ENCODE measurements around the gene SLC35A5. TPM values are rescaled to one million over a fixed set of nuclear protein-coding genes. Genes with fewer than 3 reads are reported as not detected.

Gene SLC35A5
- total and polyA plus RNA-seq, 2 of the 8 experiments (the other 6 are each of a cell fraction or from before 2014, with no cell fraction given) = 36.5 to 38.6 TPM

DNA sequence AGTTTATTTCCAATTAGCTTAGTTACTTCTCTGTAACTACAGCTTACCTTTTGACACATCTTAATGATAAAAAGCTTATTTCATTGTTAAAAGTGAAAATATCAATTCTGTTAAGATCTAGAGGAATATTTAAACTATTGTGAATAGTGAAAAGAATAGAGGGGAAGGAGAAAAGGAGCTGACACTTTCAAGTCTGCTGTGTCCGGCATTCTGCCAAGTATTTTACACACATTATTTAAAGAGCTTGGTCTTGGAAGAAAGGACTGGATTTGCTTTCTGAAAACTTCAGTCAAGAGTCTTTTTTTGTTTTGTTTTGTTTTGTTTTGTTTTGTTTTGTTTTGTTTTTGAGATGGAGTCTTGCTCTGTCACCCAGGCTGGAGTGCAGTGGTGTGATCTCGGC, 44.3 kb downstream of the SLC35A5 start:
- Histone ChIP-seq H3K23me2 (ENCODE audit: low read depth, low read length) (no peaks in the 10 kb centered on the region), H3K4ac (replicated peaks; ENCODE audit: insufficient read length, low read depth, low read length) (no peak overlapping the region), H3K56ac (replicated peaks; ENCODE audit: insufficient read length, low read depth, low read length) (no peak overlapping the region), H2BK12ac (ENCODE audit: low read depth, low read length) (no peak overlapping the region), H3K79me1 (ENCODE audit: low read depth, low read length) (no peaks in the 10 kb centered on the region), H3K4me2 (ENCODE audit: insufficient read depth in 1 of 2, low read depth in 2 of 2, low read length in 2 of 2) (no peak overlapping the region), H4K20me1 (replicated peaks in 1 of 2; ENCODE audit: control insufficient read depth in 1 of 2, insufficient read depth in 2 of 2, low read length in 2 of 2) (no peaks in the 10 kb centered on the region), H2AFZ (ENCODE audit: low read length) (no peak overlapping the region), H2BK120ac (replicated peaks; ENCODE audit: low read depth, low read length) (no peak overlapping the region), H3K27me3 (replicated peaks in 1 of 4; ENCODE audit: control insufficient read depth in 3 of 4, extremely low read depth in 1 of 4, insufficient read depth in 3 of 4, low read length in 3 of 4) (no peaks in the 10 kb centered on the region), H3K23ac (ENCODE audit: insufficient read length) (no peak overlapping the region), H3K18ac (ENCODE audit: extremely low read depth, low read length) (no peak overlapping the region), H3K9ac (replicated peaks in 1 of 4; ENCODE audit: extremely low read depth in 1 of 4, low read depth in 3 of 4, low read length in 3 of 4) (no peak overlapping the region), H3K9me3 (ENCODE audit: insufficient read depth in 2 of 2, low read depth in 1 of 2, low read length in 1 of 2) (no peaks in the 10 kb centered on the region), H2BK20ac (ENCODE audit: low read length) (no peak overlapping the region), H2AK5ac (ENCODE audit: low read depth, low read length) (no peak overlapping the region), H4K8ac (ENCODE audit: extremely low read depth, insufficient read depth, low read length) (no peak overlapping the region), H3K14ac (ENCODE audit: insufficient read length) (no peak overlapping the region), H2BK5ac (ENCODE audit: low read depth, low read length) (no peak overlapping the region), H4K91ac (replicated peaks; ENCODE audit: insufficient read length, low read length) (no peak overlapping the region), H3K4me1 (replicated peaks in 1 of 4; ENCODE audit: control insufficient read depth in 3 of 4, insufficient read depth in 4 of 4, low read length in 3 of 4) (no peaks in the 10 kb centered on the region), H3K36me3 (ENCODE audit: control insufficient read depth in 2 of 4, insufficient read depth in 4 of 4, low read length in 3 of 4) (no peaks in the 10 kb centered on the region), H4K5ac (ENCODE audit: insufficient read length, low read depth, low read length) (no peak overlapping the region), H2BK15ac (ENCODE audit: low read length) (no peak overlapping the region), H3K27ac (ENCODE audit: low read depth, low read length) (no peak overlapping the region), H3K79me2 (ENCODE audit: control insufficient read depth in 1 of 2, insufficient read depth in 2 of 2, low read length in 2 of 2) (no peaks in the 10 kb centered on the region), H3K4me3 (ENCODE audit: extremely low read depth in 1 of 4, insufficient read depth in 2 of 4, low read depth in 3 of 4, low read length in 4 of 4) (no peak overlapping the region)
- CTCF ChIA-PET (ENCODE audit: partially characterized antibody) = interaction anchor here (0.6 to 1.1 kb wide), 4 partner anchors 16 to 368 kb away, joined by 3 read pairs; no protein-coding TSS in a partner anchor
- DNase-seq (ENCODE audit: low read depth in 1 of 2, low spot score in 2 of 2) = no peak
- POLR2A ChIA-PET (ENCODE audit: partially characterized antibody) = interaction anchor here (0.8 to 1.9 kb wide), 3 partner anchors 9 to 40 kb away, joined by 3 to 4 read pairs (median 3); no protein-coding TSS in a partner anchor
- WGBS, 2 experiments (ENCODE audit: extremely low coverage in 1 of 2, insufficient coverage in 1 of 2, insufficient read length in 1 of 2, insufficient replicate concordance in 2 of 2, low coverage in 1 of 2, low lambda C conversion rate in 2 of 2, missing lambda C conversion rate in 1 of 2) = 100% methylated on average over 2 of the region's 2 CpGs; no CpG with 5 or more reads in 1 of the 2 experiments
- no peak for FAIRE-seq
- TF ChIP-seq KDM4A (IDR thresholded peaks at IDR 0.05; ENCODE audit: low read depth, low read length, severe bottlenecking) (no peak), BCL11A (IDR thresholded peaks at IDR 0.05; ENCODE audit: low read depth in 2 of 2, low read length in 2 of 2) (no peak)
